Fibroblast of lung (primary cell): ENCODE data around the gene USP4. TPM values are rescaled to one million over a fixed set of nuclear protein-coding genes. Genes with fewer than 3 reads are reported as not detected.

Source experiments
- DNase-seq, 2 donors: peaks; one replicate each; pipeline versions ENCODE4 v3.0.0 to v3.0.0-alpha.2; 2010; ENCODE audit warnings: low read depth in 2 of 2
- H2AFZ ChIP-seq: 2 replicates; pipeline ENCODE4 v1.5.1; 2012; ENCODE audit warnings: low read length, control low read depth, inconsistent platforms
- H3K27ac ChIP-seq: 2 replicates; pipeline ENCODE4 v1.5.1; 2011; ENCODE audit warnings: low read length, control low read depth; ENCODE audit not compliant: insufficient read depth
- H3K27me3 ChIP-seq: 2 replicates; pipeline ENCODE4 v1.5.1; 2011; ENCODE audit warnings: mild to moderate bottlenecking, low read length; ENCODE audit not compliant: control insufficient read depth, insufficient read depth
- H3K36me3 ChIP-seq: 2 replicates; pipeline ENCODE4 v1.5.1; 2011; ENCODE audit warnings: low read length; ENCODE audit not compliant: control insufficient read depth, insufficient read depth
- H3K4me1 ChIP-seq: 2 replicates; pipeline ENCODE4 v1.5.1; 2011; ENCODE audit warnings: low read length; ENCODE audit not compliant: control insufficient read depth, insufficient read depth; ENCODE audit errors: extremely low read depth
- H3K4me2 ChIP-seq: 2 replicates; pipeline ENCODE4 v1.5.1; 2011; ENCODE audit warnings: low read length, control low read depth; ENCODE audit not compliant: insufficient read depth; ENCODE audit errors: extremely low read depth
- H3K4me3 ChIP-seq, 4 experiments: fragments of 200-600 bp in 1 of 4; sonication (generic) in 1 of 4; replicated peaks in 1 of 4; 2 replicates each; pipeline ENCODE4 v1.5.1; 2011 to 2016; ENCODE audit warnings: low read length in 4 of 4, low read depth in 3 of 4, mild to moderate bottlenecking in 3 of 4, control low read depth in 2 of 4, inconsistent platforms in 1 of 4, mixed read lengths in 1 of 4; ENCODE audit not compliant: insufficient read depth in 1 of 4; ENCODE audit errors: control extremely low read depth in 1 of 4
- H3K79me2 ChIP-seq: 2 replicates; pipeline ENCODE4 v1.5.1; 2012; ENCODE audit warnings: mild to moderate bottlenecking, low read length, inconsistent platforms; ENCODE audit not compliant: control insufficient read depth, insufficient read depth
- H3K9ac ChIP-seq: 2 replicates; pipeline ENCODE4 v1.5.1; 2011; ENCODE audit warnings: mild to moderate bottlenecking, low read length, control low read depth; ENCODE audit not compliant: insufficient read depth
- H3K9me3 ChIP-seq: 2 replicates; pipeline ENCODE4 v1.5.1; 2012; ENCODE audit warnings: low read depth, low read length; ENCODE audit not compliant: control insufficient read depth, insufficient read depth
- H4K20me1 ChIP-seq: 2 replicates; pipeline ENCODE4 v1.5.1; 2011; ENCODE audit warnings: low read length; ENCODE audit not compliant: control insufficient read depth, insufficient read depth; ENCODE audit errors: extremely low read depth
- CTCF ChIP-seq, 2 donors: IDR thresholded peaks in 1 of 2; conservative IDR thresholded peaks in 1 of 2; 1 replicate in 1 of 2; 2 replicates in 1 of 2; pipeline ENCODE4 v1.5.1; 2011 to 2012; ENCODE audit warnings: low read length in 2 of 2, control low read depth in 1 of 2, inconsistent platforms in 1 of 2, low read depth in 1 of 2, mild to moderate bottlenecking in 1 of 2
- EZH2 ChIP-seq: IDR thresholded peaks from 2 replicates; pipeline ENCODE4 v1.5.1; 2012; ENCODE audit warnings: low read length, control low read depth, mild to moderate bottlenecking; ENCODE audit errors: missing control alignments
- polyA plus RNA-seq, 2 donors: library from polyadenylated mRNA; depleted of rRNA in 1 of 2; stranded (reverse) in 1 of 2; unstranded in 1 of 2; fragments of >200 nt; gene quantifications; 2 replicates each; pipeline ENCODE4 v1.2.1, GENCODE V29; 2011 to 2012; ENCODE audit warnings: missing spikeins in 1 of 2
- total RNA-seq: library from RNA; depleted of rRNA; stranded (reverse); fragments of >200 nt; gene quantifications from 2 replicates; pipeline ENCODE4 v1.2.1, GENCODE V29; 2014

Gene USP4
- total and polyA plus RNA-seq, 2 donors (not counting 1 experiment from before 2014, with no cell fraction given): 28.7 to 47.1 TPM

- H3K9me3 ChIP-seq: no peaks in the 10 kb centered on the region
- no peak overlapping the region for H3K4me3 ChIP-seq
- H3K27me3 ChIP-seq: no peaks in the 10 kb centered on the region
- no peaks in the 10 kb centered on the region for H3K79me2 ChIP-seq
- no peak for TF ChIP-seq CTCF (conservative IDR thresholded peaks at IDR 0.05 in 1 of 2, IDR thresholded peaks at IDR 0.05 in 1 of 2; ENCODE audit: low read depth in 1 of 2, low read length in 2 of 2)
- TF ChIP-seq EZH2: no peak
- no peaks in the 10 kb centered on the region for H4K20me1 ChIP-seq
- H3K4me1 ChIP-seq: peaks cover 4% of the 10 kb centered on the region
- no peak for DNase-seq
- H3K27ac ChIP-seq: no peak overlapping the region
- H2AFZ ChIP-seq: no peak overlapping the region
- no peak overlapping the region for H3K9ac ChIP-seq
- no peak overlapping the region for H3K4me2 ChIP-seq
- peaks cover 2% of the 10 kb centered on the region for H3K36me3 ChIP-seq
These were observed 68.8 kb downstream of the USP4 start for GRCh38 chr3:49271047-49271446.

DNA sequence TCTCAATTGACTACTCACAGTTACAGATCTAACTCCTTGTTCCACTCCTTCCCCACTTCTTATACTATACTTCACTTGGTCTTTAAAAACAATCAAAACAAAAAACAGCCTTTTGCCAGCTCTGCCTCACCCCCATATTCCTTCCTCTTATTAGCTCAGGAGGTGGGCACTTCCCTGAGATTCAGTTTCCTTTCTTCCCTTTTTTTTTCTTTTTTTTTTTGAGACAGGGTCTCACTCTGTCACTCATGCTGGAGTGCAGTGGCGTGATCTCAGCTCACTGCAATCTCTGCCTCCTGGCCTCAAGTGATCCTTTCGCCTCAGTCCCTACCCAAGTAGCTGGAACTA is 69.7 kb downstream of the USP4 start:
- Histone ChIP-seq H3K27me3 (no peaks in the 10 kb centered on the region), H3K9me3 (no peaks in the 10 kb centered on the region), H2AFZ (no peak overlapping the region), H3K27ac (no peak overlapping the region), H3K79me2 (no peaks in the 10 kb centered on the region), H3K9ac (no peak overlapping the region), H3K4me1 (no peaks in the 10 kb centered on the region), H3K4me2 (no peak overlapping the region), H3K36me3 (peaks cover 2% of the 10 kb centered on the region), H4K20me1 (no peaks in the 10 kb centered on the region), H3K4me3 (no peak overlapping the region)
- DNase-seq: no peak
- no peak for TF ChIP-seq EZH2
- no peak for TF ChIP-seq CTCF (conservative IDR thresholded peaks at IDR 0.05 in 1 of 2, IDR thresholded peaks at IDR 0.05 in 1 of 2; ENCODE audit: low read depth in 1 of 2, low read length in 2 of 2)

DNA sequence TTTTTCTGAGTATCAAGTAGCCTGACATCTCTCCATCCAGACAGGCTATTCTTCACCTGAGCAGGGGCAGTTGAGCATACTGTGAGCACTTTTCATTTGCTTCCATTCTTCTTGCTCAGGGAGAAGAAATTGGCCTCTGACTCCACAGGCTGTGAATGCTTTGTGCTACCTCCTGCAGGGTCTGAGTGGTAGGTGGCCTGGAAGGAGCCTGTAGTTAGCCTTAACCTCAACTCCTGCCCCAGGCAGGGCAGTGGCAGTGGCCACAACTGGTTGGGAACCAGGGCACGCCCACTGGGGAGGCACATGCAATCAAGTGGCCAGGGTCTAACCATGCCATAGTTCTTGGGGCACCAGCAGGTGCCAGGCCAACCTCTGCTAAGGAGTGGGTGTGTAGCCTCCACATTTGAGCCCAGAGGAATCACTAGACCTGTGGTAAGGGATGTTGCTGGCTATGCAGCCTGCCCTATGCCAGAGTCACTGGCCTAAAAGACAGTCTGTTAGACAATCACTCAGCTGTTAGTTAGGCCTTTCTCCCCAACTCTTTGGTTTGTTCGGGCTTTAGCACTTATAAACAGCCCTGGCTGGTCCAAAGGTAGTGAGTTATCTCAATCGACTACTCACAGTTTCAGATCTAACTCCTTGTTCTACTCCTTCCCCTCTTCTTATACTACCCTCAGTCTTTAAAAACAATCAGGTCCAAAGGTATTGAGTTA is 70.3 kb downstream of the USP4 start:
- H3K27ac ChIP-seq: no peak overlapping the region
- no peaks in the 10 kb centered on the region for H3K4me1 ChIP-seq
- peaks cover 2% of the 10 kb centered on the region for H3K36me3 ChIP-seq
- H3K27me3 ChIP-seq: no peaks in the 10 kb centered on the region
- H3K9ac ChIP-seq: no peak overlapping the region
- no peak overlapping the region for H3K4me3 ChIP-seq
- TF ChIP-seq EZH2 (no peak), CTCF (conservative IDR thresholded peaks at IDR 0.05 in 1 of 2, IDR thresholded peaks at IDR 0.05 in 1 of 2; ENCODE audit: low read depth in 1 of 2, low read length in 2 of 2) (no peak)
- no peaks in the 10 kb centered on the region for H3K9me3 ChIP-seq
- H3K4me2 ChIP-seq: no peak overlapping the region
- H4K20me1 ChIP-seq: no peaks in the 10 kb centered on the region
- H3K79me2 ChIP-seq: no peaks in the 10 kb centered on the region
- DNase-seq: no peak
- no peak overlapping the region for H2AFZ ChIP-seq
